GF-D8 (cell line): ENCODE results near the gene MYO1D.
A peak's percentile ranks its signal among the peaks of the same experiment; 100 is the strongest.
"Not testable (repeated sequence)": the region's sequence is repeated elsewhere in the genome, so short reads cannot be mapped to it uniquely, and the experiment has no call there.

Source experiments
- DNase-seq: peaks from one replicate; lab custom pipeline; 2025; lab: John Stamatoyannopoulos, UW

Gene MYO1D

GRCh38 chr17:32461498-32461852 lies 415.4 kb downstream of the MYO1D start:
- DNase-seq, result no peak

GRCh38 chr17:32460054-32460453 lies 416.9 kb downstream of the MYO1D start:
- DNase-seq, result no peak

- no peak for DNase-seq
Observed at GRCh38 chr17:32458371-32458770, 418.6 kb downstream of the MYO1D start.

GRCh38 chr17:32453370-32453769 lies 423.6 kb downstream of the MYO1D start:
- no peak for DNase-seq

- no peak for DNase-seq
Observed at GRCh38 chr17:32452281-32452680, 424.6 kb downstream of the MYO1D start.

- no peak for DNase-seq
Observed at GRCh38 chr17:32451879-32452278, 425.0 kb downstream of the MYO1D start.

GRCh38 chr17:32450379-32450778 lies 426.5 kb downstream of the MYO1D start:
- not testable (repeated sequence) for DNase-seq

GRCh38 chr17:32449963-32450362 lies 427.0 kb downstream of the MYO1D start:
- no peak for DNase-seq

GRCh38 chr17:32446949-32447348 lies 430.0 kb downstream of the MYO1D start:
- DNase-seq, result no peak

- no peak for DNase-seq
Observed at GRCh38 chr17:32445971-32446370, 431.0 kb downstream of the MYO1D start.

- DNase-seq, result no peak
Observed at GRCh38 chr17:32445497-32445896, 431.4 kb downstream of the MYO1D start.

- no peak for DNase-seq
Observed at GRCh38 chr17:32445074-32445415, 431.9 kb downstream of the MYO1D start.

- peak; percentile 67 for DNase-seq
Observed at GRCh38 chr17:32444301-32445073, 432.4 kb downstream of the MYO1D start, which contains the start of gene PSMD11. TSS of gene PSMD11 (plus strand) at chr17:32444510. CDS start at chr17:32444524, 14 bp downstream.

GRCh38 chr17:32443827-32444300 lies 433.1 kb downstream of the MYO1D start:
- no peak for DNase-seq
